H1 (cell line): ENCODE results near the gene HOXC11. TPM values are rescaled to one million over a fixed set of nuclear protein-coding genes. Genes with fewer than 3 reads are reported as not detected.

Experiments
- ASH2L ChIP-seq: fragments of 200-600, 300-600 bp; sonication (generic); IDR thresholded peaks from one replicate; pipeline ENCODE4 v1.7.1; 2017; ENCODE audit warnings: low read length
- ATF3 ChIP-seq: IDR thresholded peaks from 2 replicates; pipeline ENCODE4 v1.6.1; 2011; ENCODE audit warnings: low read depth, mild to moderate bottlenecking, low read length; ENCODE audit not compliant: insufficient read depth
- CHD2 ChIP-seq: IDR thresholded peaks from 2 replicates; pipeline ENCODE4 v1.6.1; 2012; ENCODE audit warnings: low read length, improper control_type of control experiment
- E2F6 ChIP-seq: IDR thresholded peaks from 2 replicates; pipeline ENCODE4 v1.6.1; 2012; ENCODE audit warnings: inconsistent platforms
- EGR1 ChIP-seq: IDR thresholded peaks from 2 replicates; pipeline ENCODE4 v1.6.1; 2011; ENCODE audit warnings: low read depth, low read length, borderline replicate concordance
- RFX5 ChIP-seq: IDR thresholded peaks from 2 replicates; pipeline ENCODE4 v1.6.1; 2011; ENCODE audit warnings: low read depth, low read length, improper control_type of control experiment, borderline replicate concordance
- SP2 ChIP-seq: IDR thresholded peaks from 2 replicates; pipeline ENCODE4 v1.6.1; 2012; ENCODE audit warnings: mild to moderate bottlenecking, low read length, inconsistent platforms
- TAF1 ChIP-seq: IDR thresholded peaks from 2 replicates; pipeline ENCODE4 v1.6.1; 2011; ENCODE audit warnings: mild to moderate bottlenecking, low read depth, low read length
- polyA plus RNA-seq, 7 experiments: library from polyadenylated mRNA; depleted of rRNA in 3 of 7; stranded (reverse) in 5 of 7; unstranded in 2 of 7; fragments of >200 nt in 5 of 7; fragments of 200-250 nt in 2 of 7; gene quantifications; 1 replicate in 5 of 7; 2 replicates in 1 of 7; 4 replicates in 1 of 7; pipeline versions ENCODE4 v1.2.1 to v1.2.3, GENCODE V29; 2011 to 2013; ENCODE audit warnings: missing spikeins in 2 of 7, mixed read lengths in 2 of 7
- total RNA-seq: library from RNA; stranded (reverse); fragmentation: NEBNext Ultra II Directional; extraction: Animal tissue kit (Norgen Biotek cat#: 25700); gene quantifications from 2 replicates; pipeline ENCODE4 v1.2.1, GENCODE V29; 2021

HOXC11 gene
- total and polyA plus RNA-seq, 2 of the 8 experiments (the other 6 are each of a cell fraction or from before 2014, with no cell fraction given), result not detected

- TF ChIP-seq ATF3 (peak; percentile 71; the same call in 1 of the 2 replicates), E2F6 (no peak), CHD2 (0 out of 2 replicates have a peak, but pooled peaks have one; percentile 20), EGR1 (no peak), TAF1 (no peak), SP2 (no peak), RFX5 (no peak), ASH2L (no peak)
Measured at GRCh38 chr12:53999559-54000115, 26.7 kb downstream of the HOXC11 start (continued).
